K562 (cell line): Measurements from ENCODE around the gene TBC1D32.

Source experiments
- MXD1 ChIP-seq: fragments of 250-450 bp; sonication (Bioruptor Pico); IDR thresholded peaks from 2 replicates; pipeline ENCODE4 v1.8.0; 2021; ENCODE audit warnings: borderline replicate concordance, mild to moderate bottlenecking, moderate library complexity; ENCODE audit not compliant: poor library complexity, severe bottlenecking
- SETDB1 ChIP-seq: IDR thresholded peaks from one replicate; pipeline ENCODE4 v1.6.1; 2012; ENCODE audit warnings: low read length, control low read depth, inconsistent platforms
- TAF1 ChIP-seq: IDR thresholded peaks from 2 replicates; pipeline ENCODE4 v1.6.1; 2011; ENCODE audit warnings: mild to moderate bottlenecking, low read length, moderate library complexity; ENCODE audit not compliant: insufficient read depth, control insufficient read depth, severe bottlenecking; ENCODE audit errors: extremely low read depth

- TF ChIP-seq MXD1 (CRISPR knock-in tag), result no peak
- TF ChIP-seq SETDB1, result no peak
- no peak for TF ChIP-seq TAF1
These were observed 15.1 kb downstream of the TBC1D32 start for GRCh38 chr6:121319112-121319553.
